SKM-1 treated with dmso at 0.1 percent for 144 hours (cell line): ENCODE results near the gene DCUN1D1.

Source experiments
- DNase-seq: peaks from one replicate; lab custom pipeline; 2025; ENCODE audit not compliant: unreplicated experiment; lab: John Stamatoyannopoulos, UW

The DCUN1D1 gene

GRCh38 chr3:182937293-182938051, 42.9 kb downstream of the DCUN1D1 start:
- no peak for DNase-seq

GRCh38 chr3:182936918-182937285, 43.4 kb downstream of the DCUN1D1 start:
- no peak for DNase-seq

- no peak for DNase-seq
Measured at GRCh38 chr3:182936239-182936917, 44.0 kb downstream of the DCUN1D1 start.

- DNase-seq: no peak
Measured at GRCh38 chr3:182935803-182936202, 44.5 kb downstream of the DCUN1D1 start.

- DNase-seq: no peak
Measured at GRCh38 chr3:182925944-182926337, 54.4 kb downstream of the DCUN1D1 start.

GRCh38 chr3:182925330-182925943, 54.9 kb downstream of the DCUN1D1 start:
- no peak for DNase-seq

- no peak for DNase-seq
Measured at GRCh38 chr3:182921665-182922355, 58.5 kb downstream of the DCUN1D1 start.

GRCh38 chr3:182920515-182921084, 59.7 kb downstream of the DCUN1D1 start:
- DNase-seq: no peak

GRCh38 chr3:182919866-182920357, 60.4 kb downstream of the DCUN1D1 start:
- DNase-seq: no peak

- DNase-seq: no peak
Measured at GRCh38 chr3:182917134-182917533, 63.2 kb downstream of the DCUN1D1 start.

- no peak for DNase-seq
Measured at GRCh38 chr3:182914341-182914740, 66.0 kb downstream of the DCUN1D1 start.

- DNase-seq: no peak
Measured at GRCh38 chr3:182913889-182914288, 66.4 kb downstream of the DCUN1D1 start.

GRCh38 chr3:182912474-182912873, 67.9 kb downstream of the DCUN1D1 start:
- no peak for DNase-seq

GRCh38 chr3:182911782-182912111, 68.6 kb downstream of the DCUN1D1 start:
- DNase-seq: no peak

GRCh38 chr3:182910936-182911781, 69.2 kb downstream of the DCUN1D1 start:
- no peak for DNase-seq

GRCh38 chr3:182909318-182910040, 70.9 kb downstream of the DCUN1D1 start:
- no peak for DNase-seq

- no peak for DNase-seq
Measured at GRCh38 chr3:182908471-182908870, 71.9 kb downstream of the DCUN1D1 start.

- DNase-seq: no peak
Measured at GRCh38 chr3:182906036-182906435, 74.3 kb downstream of the DCUN1D1 start.

GRCh38 chr3:182905623-182906022, 74.7 kb downstream of the DCUN1D1 start:
- DNase-seq: no peak

GRCh38 chr3:182904164-182904563, 76.2 kb downstream of the DCUN1D1 start:
- no peak for DNase-seq
